Measurements from ENCODE around the gene AFG3L2. TPM values are rescaled to one million over a fixed set of nuclear protein-coding genes. Genes with fewer than 3 reads are reported as not detected.

Gene AFG3L2
- total RNA-seq, 1 donor from 2014 or later = 47.7 TPM

GRCh38 chr18:12307701-12308385, 69.2 kb downstream of the AFG3L2 start, which contains the start of gene TUBB6:
TSS of gene TUBB6 (plus strand) at chr18:12308241. CDS start at chr18:12308293, 52 bp downstream.
- peaks cover 32% of the 10 kb centered on the region for H3K27me3 Mint-ChIP-seq (ENCODE audit: low read depth)
- H3K4me3 Mint-ChIP-seq = peak within 1 kb of the TSS; percentile 81
- peaks cover 22% of the 10 kb centered on the region for H3K36me3 Mint-ChIP-seq
- H3K4me1 Mint-ChIP-seq = peaks cover 27% of the 10 kb centered on the region
- TF ChIP-seq CTCF (IDR thresholded peaks at IDR 0.05; ENCODE audit: unreplicated experiment) = no peak
- peak within 1 kb of the TSS; percentile 89 for H3K27ac Mint-ChIP-seq
- DNase-seq (ENCODE audit: low spot score in 2 of 2, unreplicated experiment in 2 of 2) = peak; percentile 42 to 65
- H3K9me3 Mint-ChIP-seq = peaks cover 6% of the 10 kb centered on the region

GRCh38 chr18:12306752-12307700, 70.0 kb downstream of the AFG3L2 start:
- no peak for TF ChIP-seq CTCF (IDR thresholded peaks at IDR 0.05; ENCODE audit: unreplicated experiment)
- peak overlapping the region; percentile 89 for H3K27ac Mint-ChIP-seq

GRCh38 chr18:12305930-12306629, 70.9 kb downstream of the AFG3L2 start:
- H3K9me3 Mint-ChIP-seq = no peaks in the 10 kb centered on the region
- H3K4me1 Mint-ChIP-seq = peaks cover 27% of the 10 kb centered on the region
- no peak for DNase-seq (ENCODE audit: low spot score in 2 of 2, unreplicated experiment in 2 of 2)
- H3K27me3 Mint-ChIP-seq (ENCODE audit: low read depth) = peaks cover 32% of the 10 kb centered on the region
- H3K27ac Mint-ChIP-seq = no peak overlapping the region
- peak overlapping the region; percentile 81 for H3K4me3 Mint-ChIP-seq
- peaks cover 11% of the 10 kb centered on the region for H3K36me3 Mint-ChIP-seq
- TF ChIP-seq CTCF (IDR thresholded peaks at IDR 0.05; ENCODE audit: unreplicated experiment) = no peak

More at GRCh38 chr18:12306752-12307700, 70.0 kb downstream of the AFG3L2 start:
- H3K27me3 Mint-ChIP-seq (ENCODE audit: low read depth) = peaks cover 32% of the 10 kb centered on the region
- peak in 1 of 2 experiments; percentile 53 for DNase-seq (ENCODE audit: low spot score in 2 of 2, unreplicated experiment in 2 of 2)
- peaks cover 27% of the 10 kb centered on the region for H3K4me1 Mint-ChIP-seq
- peaks cover 6% of the 10 kb centered on the region for H3K9me3 Mint-ChIP-seq
- peak overlapping the region; percentile 81 for H3K4me3 Mint-ChIP-seq
- H3K36me3 Mint-ChIP-seq = peaks cover 18% of the 10 kb centered on the region

- no peak overlapping the region for H3K4me3 Mint-ChIP-seq
- H3K27ac Mint-ChIP-seq = no peak overlapping the region
- no peak for TF ChIP-seq CTCF (IDR thresholded peaks at IDR 0.05; ENCODE audit: unreplicated experiment)
- H3K4me1 Mint-ChIP-seq = peaks cover 27% of the 10 kb centered on the region
- peaks cover 6% of the 10 kb centered on the region for H3K36me3 Mint-ChIP-seq
- peaks cover 32% of the 10 kb centered on the region for H3K27me3 Mint-ChIP-seq (ENCODE audit: low read depth)
- no peak for DNase-seq (ENCODE audit: low spot score in 2 of 2, unreplicated experiment in 2 of 2)
- no peaks in the 10 kb centered on the region for H3K9me3 Mint-ChIP-seq
These were observed 71.8 kb downstream of the AFG3L2 start for GRCh38 chr18:12305211-12305610.
